GM12875 (cell line): Measurements from ENCODE around the gene NELL1.

Experiments used
- H3K4me3 ChIP-seq: one replicate; pipeline ENCODE4 v1.5.1; 2011; ENCODE audit warnings: low read depth, low read length, control low read depth
- TF ChIP-seq, protein P1 (sequence below): IDR thresholded peaks from 2 replicates; pipeline ENCODE4 v1.5.1; 2011; ENCODE audit warnings: low read depth, mild to moderate bottlenecking, control low read depth, inconsistent platforms, low read length, moderate library complexity, borderline replicate concordance; ENCODE audit not compliant: insufficient read depth

The NELL1 gene

DNA sequence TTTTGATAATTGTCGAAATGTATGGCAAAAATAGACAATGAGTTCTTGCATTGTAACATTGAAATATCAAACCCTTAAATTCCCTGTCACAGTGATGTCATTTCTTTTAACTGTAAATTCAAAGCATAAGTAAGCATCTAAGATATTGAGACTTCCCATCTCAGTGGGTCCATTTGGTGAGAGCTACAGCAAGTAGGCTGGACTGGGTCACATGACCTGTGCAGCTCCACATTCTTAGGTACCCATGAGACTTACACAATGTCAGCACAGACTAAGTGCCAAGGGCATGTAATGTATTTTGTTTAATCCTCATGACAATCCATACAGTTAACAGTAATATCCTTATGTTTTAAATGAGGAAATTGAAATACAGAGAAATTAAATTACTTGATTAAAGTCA, 210.7 kb downstream of the NELL1 start:
- no peak overlapping the region for H3K4me3 ChIP-seq
- TF ChIP-seq, protein P1, sequence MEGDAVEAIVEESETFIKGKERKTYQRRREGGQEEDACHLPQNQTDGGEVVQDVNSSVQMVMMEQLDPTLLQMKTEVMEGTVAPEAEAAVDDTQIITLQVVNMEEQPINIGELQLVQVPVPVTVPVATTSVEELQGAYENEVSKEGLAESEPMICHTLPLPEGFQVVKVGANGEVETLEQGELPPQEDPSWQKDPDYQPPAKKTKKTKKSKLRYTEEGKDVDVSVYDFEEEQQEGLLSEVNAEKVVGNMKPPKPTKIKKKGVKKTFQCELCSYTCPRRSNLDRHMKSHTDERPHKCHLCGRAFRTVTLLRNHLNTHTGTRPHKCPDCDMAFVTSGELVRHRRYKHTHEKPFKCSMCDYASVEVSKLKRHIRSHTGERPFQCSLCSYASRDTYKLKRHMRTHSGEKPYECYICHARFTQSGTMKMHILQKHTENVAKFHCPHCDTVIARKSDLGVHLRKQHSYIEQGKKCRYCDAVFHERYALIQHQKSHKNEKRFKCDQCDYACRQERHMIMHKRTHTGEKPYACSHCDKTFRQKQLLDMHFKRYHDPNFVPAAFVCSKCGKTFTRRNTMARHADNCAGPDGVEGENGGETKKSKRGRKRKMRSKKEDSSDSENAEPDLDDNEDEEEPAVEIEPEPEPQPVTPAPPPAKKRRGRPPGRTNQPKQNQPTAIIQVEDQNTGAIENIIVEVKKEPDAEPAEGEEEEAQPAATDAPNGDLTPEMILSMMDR: no peak

DNA sequence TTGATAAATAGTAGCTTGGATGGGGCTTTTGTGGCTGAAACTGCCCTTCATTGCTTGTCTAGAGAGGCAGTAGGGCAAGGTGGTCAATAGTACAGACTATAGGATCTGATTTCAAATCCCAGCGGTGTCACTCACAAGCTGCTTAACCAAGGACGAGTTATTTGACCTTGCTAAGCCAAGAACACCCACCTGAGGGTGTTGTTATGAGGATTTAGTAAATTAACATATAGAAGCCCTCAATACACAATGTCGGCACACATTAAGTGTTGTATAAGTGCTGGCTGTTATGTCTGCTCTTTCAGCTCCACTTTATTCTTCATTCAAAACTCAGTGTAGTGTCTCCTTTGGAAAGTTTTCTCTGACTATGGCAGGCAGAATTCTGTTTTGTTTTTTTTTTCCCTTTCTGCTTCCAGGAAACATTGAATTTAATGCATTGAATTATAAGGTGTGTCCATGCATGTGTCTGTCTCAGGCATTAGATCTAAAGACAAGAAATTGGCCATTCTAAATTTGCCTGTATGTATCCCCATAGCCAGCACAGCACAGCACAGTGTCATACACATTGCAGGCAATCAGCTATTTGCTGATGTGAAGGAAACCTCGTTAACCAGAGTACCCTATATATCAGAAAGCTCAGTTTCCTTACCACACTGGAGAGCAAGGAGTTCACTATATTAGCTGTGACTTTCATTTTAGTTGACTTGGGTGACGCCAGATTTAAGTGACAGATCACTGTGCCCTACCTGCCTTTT, 212.1 kb downstream of the NELL1 start:
- H3K4me3 ChIP-seq: no peak overlapping the region
- TF ChIP-seq, protein P1: no peak

DNA sequence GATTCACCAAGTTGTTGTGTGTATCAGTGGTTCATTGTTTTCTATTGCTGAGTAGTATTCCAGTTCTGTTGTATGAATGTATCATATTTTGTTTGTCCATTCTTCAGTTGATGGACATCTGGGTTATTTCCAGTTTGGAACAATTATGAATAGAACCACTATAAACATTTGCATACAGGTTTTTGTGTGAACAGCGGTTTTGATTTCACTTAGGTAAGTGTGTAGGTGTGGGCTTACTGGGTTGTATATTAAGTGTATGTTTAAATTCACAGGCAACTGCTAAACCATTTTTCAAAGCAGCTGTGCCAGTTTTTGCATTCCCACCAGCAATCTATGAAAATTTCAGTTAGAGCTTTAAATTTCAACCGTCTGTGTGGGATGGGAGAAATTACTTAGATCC, 217.8 kb downstream of the NELL1 start:
- TF ChIP-seq, protein P1: no peak
- no peak overlapping the region for H3K4me3 ChIP-seq

DNA sequence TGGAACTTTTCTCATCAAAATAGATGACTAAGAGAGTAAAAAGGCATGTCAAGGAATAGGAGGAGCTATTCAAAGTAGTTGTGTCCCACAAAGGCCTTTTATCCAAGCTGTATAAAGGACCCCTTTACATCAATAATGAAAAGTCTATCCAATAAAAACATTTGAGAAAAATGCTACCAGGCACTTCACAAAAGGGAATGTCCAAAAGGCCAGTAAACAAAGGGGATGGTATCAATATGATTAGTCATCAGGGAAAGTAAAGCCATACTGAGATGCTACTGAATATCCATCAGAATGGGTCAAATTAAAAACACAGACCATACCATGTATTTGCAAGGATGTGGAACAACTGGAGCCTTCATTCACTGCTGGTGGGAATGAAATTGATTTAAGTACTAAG, 224.9 kb downstream of the NELL1 start:
- no peak overlapping the region for H3K4me3 ChIP-seq
- TF ChIP-seq, protein P1: no peak

DNA sequence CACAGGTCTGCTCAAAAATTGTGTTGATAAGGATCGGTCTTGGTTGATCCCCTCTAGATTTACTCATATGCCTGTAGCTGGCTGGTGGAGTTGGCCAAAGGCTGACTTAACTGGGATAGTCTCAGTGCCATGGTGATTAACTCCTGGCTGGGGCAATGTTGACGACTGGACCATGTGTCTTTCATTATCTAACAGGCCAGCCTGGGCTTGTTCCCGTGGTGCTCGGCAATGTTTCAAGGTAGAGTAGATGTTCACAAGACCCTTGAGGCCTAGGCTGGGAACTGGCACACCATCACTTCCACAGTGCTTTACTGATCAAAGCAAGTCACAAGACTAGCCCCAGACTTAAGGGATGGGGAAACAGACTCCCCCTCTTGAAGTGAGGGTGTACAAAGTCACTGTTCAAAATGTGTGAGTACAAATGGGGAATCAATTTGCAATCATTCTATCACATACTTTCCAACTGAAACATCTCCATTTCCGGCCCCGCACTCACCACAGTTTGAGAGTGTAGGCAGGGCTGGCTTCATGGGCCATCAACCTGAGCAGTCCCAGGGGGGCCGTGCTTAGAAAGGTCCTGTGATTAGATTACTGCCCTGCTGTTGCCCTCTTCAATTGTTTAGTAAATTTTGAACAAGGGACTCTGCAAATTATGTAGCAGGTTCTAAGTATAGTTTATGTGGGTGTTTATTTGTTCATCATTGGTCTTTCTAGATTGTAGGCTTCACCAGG, 240.8 kb downstream of the NELL1 start:
- no peak overlapping the region for H3K4me3 ChIP-seq
- TF ChIP-seq, protein P1: no peak

DNA sequence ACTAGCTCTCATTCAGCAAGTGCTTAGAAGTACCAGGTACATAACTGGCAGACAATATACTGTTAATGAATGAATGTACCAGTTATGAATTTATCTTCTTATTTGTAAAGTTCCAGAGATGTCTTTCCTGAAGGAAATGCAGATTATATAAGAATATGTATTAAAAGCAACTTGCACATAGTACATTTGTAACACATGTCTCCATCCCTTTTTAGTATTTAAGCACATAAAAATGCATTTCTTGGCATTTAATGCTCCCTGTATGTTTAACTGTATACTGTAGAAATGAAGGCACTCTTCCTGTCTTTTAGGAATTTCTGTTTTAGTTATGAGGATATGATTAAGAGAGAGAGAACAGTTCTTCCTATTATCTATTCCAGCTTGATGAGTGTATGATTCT, 241.3 kb downstream of the NELL1 start:
- TF ChIP-seq, protein P1: no peak
- no peak overlapping the region for H3K4me3 ChIP-seq
